ENCODE data around the gene ITSN1. TPM values are rescaled to one million over a fixed set of nuclear protein-coding genes. Genes with fewer than 3 reads are reported as not detected.

The ITSN1 gene
- 88.5 and 98.4 TPM in 2 replicates for total RNA-seq (2022)
- Bru-seq, nascent RNA = percentile 81 among the genes with signal in this experiment
- percentile 81 among the genes with signal in this experiment for BruChase-seq, experiment 1, labeled RNA remaining after a 2-hour chase
- BruChase-seq, experiment 2, labeled RNA remaining after a 6-hour chase = percentile 83 among the genes with signal in this experiment
- long read RNA-seq, full-length matches to known transcripts = 9 of 52 reads
- long read RNA-seq, partial matches to known transcripts = 11 of 52 reads
- long read RNA-seq, other reads (novel, unspliced or antisense) = 32 of 52 reads

- Histone ChIP-seq H3K9me3 (no peaks in the 10 kb centered on the region), H3K36me3 (ENCODE audit: control insufficient read depth, insufficient read depth, low read length) (no peaks in the 10 kb centered on the region), H3K4me1 (peaks cover 19% of the 10 kb centered on the region), H3K27me3 (replicated peaks; ENCODE audit: control insufficient read depth, insufficient read depth, low read length) (no peaks in the 10 kb centered on the region), H3K4me3 (ENCODE audit: low read depth, low read length) (peak within 1 kb of the TSS; percentile 86)
- Mint-ChIP-seq H3K27me3 (ENCODE audit: insufficient read depth, unreplicated experiment) (no peaks in the 10 kb centered on the region), H3K9me3 (ENCODE audit: unreplicated experiment) (no peaks in the 10 kb centered on the region), H3K4me3 (ENCODE audit: unreplicated experiment) (peak within 1 kb of the TSS; percentile 75), H3K4me1 (ENCODE audit: low read depth, unreplicated experiment) (peaks cover 12% of the 10 kb centered on the region), H3K27ac (ENCODE audit: unreplicated experiment) (peak within 1 kb of the TSS; percentile 91), H3K36me3 (ENCODE audit: insufficient read depth, unreplicated experiment) (peaks cover 25% of the 10 kb centered on the region)
- ChIA-PET POLR2A (no interaction called here), CTCF (no interaction called here)
- TF ChIP-seq, protein P1, sequence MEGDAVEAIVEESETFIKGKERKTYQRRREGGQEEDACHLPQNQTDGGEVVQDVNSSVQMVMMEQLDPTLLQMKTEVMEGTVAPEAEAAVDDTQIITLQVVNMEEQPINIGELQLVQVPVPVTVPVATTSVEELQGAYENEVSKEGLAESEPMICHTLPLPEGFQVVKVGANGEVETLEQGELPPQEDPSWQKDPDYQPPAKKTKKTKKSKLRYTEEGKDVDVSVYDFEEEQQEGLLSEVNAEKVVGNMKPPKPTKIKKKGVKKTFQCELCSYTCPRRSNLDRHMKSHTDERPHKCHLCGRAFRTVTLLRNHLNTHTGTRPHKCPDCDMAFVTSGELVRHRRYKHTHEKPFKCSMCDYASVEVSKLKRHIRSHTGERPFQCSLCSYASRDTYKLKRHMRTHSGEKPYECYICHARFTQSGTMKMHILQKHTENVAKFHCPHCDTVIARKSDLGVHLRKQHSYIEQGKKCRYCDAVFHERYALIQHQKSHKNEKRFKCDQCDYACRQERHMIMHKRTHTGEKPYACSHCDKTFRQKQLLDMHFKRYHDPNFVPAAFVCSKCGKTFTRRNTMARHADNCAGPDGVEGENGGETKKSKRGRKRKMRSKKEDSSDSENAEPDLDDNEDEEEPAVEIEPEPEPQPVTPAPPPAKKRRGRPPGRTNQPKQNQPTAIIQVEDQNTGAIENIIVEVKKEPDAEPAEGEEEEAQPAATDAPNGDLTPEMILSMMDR (IDR thresholded peaks at IDR 0.05; ENCODE audit: insufficient read depth in 1 of 2, low read depth in 1 of 2, low read length in 1 of 2, severe bottlenecking in 1 of 2, unreplicated experiment in 1 of 2) = no peak
- DNase-seq = peak; percentile 99 to 100
- intact Hi-C loops (cut with micrococcal nuclease; ENCODE audit: unreplicated experiment) = loop anchor here (2.0 to 5.0 kb wide), 3 partner anchors 15 to 120 kb away; no protein-coding TSS in a partner anchor
- BruUV-seq (replicated peaks) = TSS peak; percentile 2
These were observed at the start of gene ITSN1 for GRCh38 chr21:33642027-33642895. Gene ITSN1 (plus strand): TSS chr21:33642501. CDS start chr21:33718829, 76,328 bp downstream.

DNA sequence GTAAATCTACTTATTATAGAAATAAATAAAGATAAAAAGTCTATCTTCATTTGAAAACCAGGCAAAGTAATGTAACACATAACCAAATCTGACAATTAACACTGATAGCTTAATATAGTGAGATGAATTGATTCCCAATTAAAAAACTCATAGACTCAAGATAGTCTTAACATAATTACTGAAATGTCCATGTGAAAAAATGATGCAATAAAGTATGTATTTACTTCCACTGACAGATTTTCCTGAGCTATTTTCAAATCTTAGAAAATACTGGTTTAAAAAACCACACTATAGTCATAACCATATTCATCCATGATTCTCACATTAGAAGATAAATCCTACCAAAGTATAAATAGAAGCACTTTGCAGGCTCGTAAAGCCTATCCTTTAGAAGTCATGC is 44.2 kb upstream of the ITSN1 start:
- Mint-ChIP-seq H3K9me3 (ENCODE audit: unreplicated experiment) (no peaks in the 10 kb centered on the region), H3K4me1 (ENCODE audit: low read depth, unreplicated experiment) (no peaks in the 10 kb centered on the region), H3K36me3 (ENCODE audit: insufficient read depth, unreplicated experiment) (peaks cover 30% of the 10 kb centered on the region), H3K4me3 (ENCODE audit: unreplicated experiment) (no peak overlapping the region), H3K27ac (ENCODE audit: unreplicated experiment) (no peak overlapping the region), H3K27me3 (ENCODE audit: insufficient read depth, unreplicated experiment) (no peaks in the 10 kb centered on the region)
- Histone ChIP-seq H3K36me3 (ENCODE audit: control insufficient read depth, insufficient read depth, low read length) (no peaks in the 10 kb centered on the region), H3K9me3 (no peaks in the 10 kb centered on the region), H3K4me3 (ENCODE audit: low read depth, low read length) (no peak overlapping the region), H3K4me1 (no peaks in the 10 kb centered on the region), H3K27me3 (replicated peaks; ENCODE audit: control insufficient read depth, insufficient read depth, low read length) (no peaks in the 10 kb centered on the region)
- TF ChIP-seq, protein P1 (IDR thresholded peaks at IDR 0.05; ENCODE audit: insufficient read depth in 1 of 2, low read depth in 1 of 2, low read length in 1 of 2, severe bottlenecking in 1 of 2, unreplicated experiment in 1 of 2) = no peak
- no TSS peak for BruUV-seq (replicated peaks)
- ChIA-PET POLR2A (no interaction called here), CTCF (no interaction called here)
- DNase-seq = no peak
- intact Hi-C loops (cut with micrococcal nuclease; ENCODE audit: unreplicated experiment) = no loop called here

DNA sequence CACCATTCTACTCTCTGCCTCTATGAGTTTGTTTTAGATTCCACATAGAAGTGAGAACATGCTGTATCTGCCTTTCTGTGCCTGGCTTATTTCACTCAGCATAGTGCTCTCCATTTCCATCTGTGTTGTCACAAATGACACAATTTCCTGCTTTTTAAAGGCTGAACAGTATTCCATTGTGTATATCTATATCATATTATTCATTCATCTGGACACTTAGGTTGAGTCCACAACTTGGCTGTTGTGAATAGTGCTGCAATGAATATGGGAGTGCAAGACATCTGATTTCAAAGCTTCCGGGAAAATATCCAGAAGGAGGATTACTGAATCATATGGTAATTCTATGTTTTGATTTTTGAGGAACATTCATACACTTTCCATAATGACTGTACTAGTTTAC is 33.7 kb upstream of the ITSN1 start:
- H3K36me3 ChIP-seq (ENCODE audit: control insufficient read depth, insufficient read depth, low read length) = no peaks in the 10 kb centered on the region
- no peaks in the 10 kb centered on the region for H3K4me1 Mint-ChIP-seq (ENCODE audit: low read depth, unreplicated experiment)
- H3K27me3 ChIP-seq (replicated peaks; ENCODE audit: control insufficient read depth, insufficient read depth, low read length) = no peaks in the 10 kb centered on the region
- no peaks in the 10 kb centered on the region for H3K4me1 ChIP-seq
- no peaks in the 10 kb centered on the region for H3K27me3 Mint-ChIP-seq (ENCODE audit: insufficient read depth, unreplicated experiment)
- H3K27ac Mint-ChIP-seq (ENCODE audit: unreplicated experiment) = no peak overlapping the region
- TF ChIP-seq, protein P1 (IDR thresholded peaks at IDR 0.05; ENCODE audit: insufficient read depth in 1 of 2, low read depth in 1 of 2, low read length in 1 of 2, severe bottlenecking in 1 of 2, unreplicated experiment in 1 of 2) = no peak
- peaks cover 6% of the 10 kb centered on the region for H3K36me3 Mint-ChIP-seq (ENCODE audit: insufficient read depth, unreplicated experiment)
- ChIA-PET CTCF (no interaction called here), POLR2A (no interaction called here)
- no peak overlapping the region for H3K4me3 Mint-ChIP-seq (ENCODE audit: unreplicated experiment)
- no peaks in the 10 kb centered on the region for H3K9me3 ChIP-seq
- no peak for DNase-seq
- intact Hi-C loops (cut with micrococcal nuclease; ENCODE audit: unreplicated experiment) = loop anchor here (5.0 kb wide), 1 partner anchor 66 kb away; the partner anchor contains the start of genes GART and SON
- no peak overlapping the region for H3K4me3 ChIP-seq (ENCODE audit: low read depth, low read length)
- H3K9me3 Mint-ChIP-seq (ENCODE audit: unreplicated experiment) = no peaks in the 10 kb centered on the region
- no TSS peak for BruUV-seq (replicated peaks)

Data from Caco-2 (cell line).